Cortex of kidney (tissue), 1 donor: ENCODE results near the gene NT5DC2.

ENCODE experiments used
- DNase-seq: peaks from one replicate; lab custom pipeline; 2025; lab: John Stamatoyannopoulos, UW

NT5DC2 gene

GRCh38 chr3:52487788-52488691 lies 45.6 kb downstream of the NT5DC2 start:
- no peak for DNase-seq

- DNase-seq = no peak
Measured at GRCh38 chr3:52487050-52487787, 46.4 kb downstream of the NT5DC2 start.

GRCh38 chr3:52484680-52485461 lies 48.8 kb downstream of the NT5DC2 start:
- no peak for DNase-seq

GRCh38 chr3:52483577-52484381 lies 49.9 kb downstream of the NT5DC2 start:
- DNase-seq = no peak

GRCh38 chr3:52483081-52483480 lies 50.6 kb downstream of the NT5DC2 start:
- no peak for DNase-seq

- DNase-seq = no peak
Measured at GRCh38 chr3:52481819-52482521, 51.7 kb downstream of the NT5DC2 start.

- no peak for DNase-seq
Measured at GRCh38 chr3:52480768-52481715, 52.6 kb downstream of the NT5DC2 start.

- no peak for DNase-seq
Measured at GRCh38 chr3:52479877-52480575, 53.6 kb downstream of the NT5DC2 start.

GRCh38 chr3:52479037-52479876 lies 54.4 kb downstream of the NT5DC2 start:
- no peak for DNase-seq

GRCh38 chr3:52477796-52478095 lies 55.9 kb downstream of the NT5DC2 start:
- DNase-seq = no peak

GRCh38 chr3:52477076-52477795 lies 56.4 kb downstream of the NT5DC2 start:
- no peak for DNase-seq
